ENCODE results near the gene NOPCHAP1. TPM values are rescaled to one million over a fixed set of nuclear protein-coding genes. Genes with fewer than 3 reads are reported as not detected.

The NOPCHAP1 gene
- total and polyA plus RNA-seq, 8 donors = 9.3 to 17.1 (median 14.4) TPM

DNA sequence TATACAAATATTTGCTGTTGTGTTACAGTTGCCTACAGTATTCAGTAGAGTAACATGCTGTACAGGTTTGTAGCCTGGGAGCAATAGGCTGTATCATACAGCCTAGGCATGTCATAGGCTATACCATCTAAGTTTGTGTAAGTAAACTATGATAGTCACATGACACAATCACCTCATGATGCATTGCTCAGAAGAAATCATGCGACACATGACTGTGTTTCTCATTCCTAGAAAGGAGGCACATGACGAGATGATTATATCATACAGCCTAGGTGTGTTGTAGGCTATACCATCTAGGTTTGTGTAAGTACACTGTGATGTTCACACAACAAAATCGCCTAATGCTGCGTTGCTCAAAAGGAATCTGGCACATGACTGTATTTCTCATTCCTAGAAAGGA is 31.9 kb downstream of the NOPCHAP1 start:
- TF ChIP-seq, protein P1, sequence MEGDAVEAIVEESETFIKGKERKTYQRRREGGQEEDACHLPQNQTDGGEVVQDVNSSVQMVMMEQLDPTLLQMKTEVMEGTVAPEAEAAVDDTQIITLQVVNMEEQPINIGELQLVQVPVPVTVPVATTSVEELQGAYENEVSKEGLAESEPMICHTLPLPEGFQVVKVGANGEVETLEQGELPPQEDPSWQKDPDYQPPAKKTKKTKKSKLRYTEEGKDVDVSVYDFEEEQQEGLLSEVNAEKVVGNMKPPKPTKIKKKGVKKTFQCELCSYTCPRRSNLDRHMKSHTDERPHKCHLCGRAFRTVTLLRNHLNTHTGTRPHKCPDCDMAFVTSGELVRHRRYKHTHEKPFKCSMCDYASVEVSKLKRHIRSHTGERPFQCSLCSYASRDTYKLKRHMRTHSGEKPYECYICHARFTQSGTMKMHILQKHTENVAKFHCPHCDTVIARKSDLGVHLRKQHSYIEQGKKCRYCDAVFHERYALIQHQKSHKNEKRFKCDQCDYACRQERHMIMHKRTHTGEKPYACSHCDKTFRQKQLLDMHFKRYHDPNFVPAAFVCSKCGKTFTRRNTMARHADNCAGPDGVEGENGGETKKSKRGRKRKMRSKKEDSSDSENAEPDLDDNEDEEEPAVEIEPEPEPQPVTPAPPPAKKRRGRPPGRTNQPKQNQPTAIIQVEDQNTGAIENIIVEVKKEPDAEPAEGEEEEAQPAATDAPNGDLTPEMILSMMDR (IDR thresholded peaks at IDR 0.05) = no peak
- H3K4me3 ChIP-seq = no peak overlapping the region
- ATAC-seq (no peak), DNase-seq (no peak)
- no peaks in the 10 kb centered on the region for H3K9me3 ChIP-seq
- no peaks in the 10 kb centered on the region for H3K4me1 ChIP-seq
- peaks cover 0 to 12% of the 10 kb centered on the region in 2 donors for H3K36me3 ChIP-seq
- no peak overlapping the region for H3K27ac ChIP-seq
- no peaks in the 10 kb centered on the region for H3K27me3 ChIP-seq
- intact Hi-C loops (cut with DNase I) = no loop called here

DNA sequence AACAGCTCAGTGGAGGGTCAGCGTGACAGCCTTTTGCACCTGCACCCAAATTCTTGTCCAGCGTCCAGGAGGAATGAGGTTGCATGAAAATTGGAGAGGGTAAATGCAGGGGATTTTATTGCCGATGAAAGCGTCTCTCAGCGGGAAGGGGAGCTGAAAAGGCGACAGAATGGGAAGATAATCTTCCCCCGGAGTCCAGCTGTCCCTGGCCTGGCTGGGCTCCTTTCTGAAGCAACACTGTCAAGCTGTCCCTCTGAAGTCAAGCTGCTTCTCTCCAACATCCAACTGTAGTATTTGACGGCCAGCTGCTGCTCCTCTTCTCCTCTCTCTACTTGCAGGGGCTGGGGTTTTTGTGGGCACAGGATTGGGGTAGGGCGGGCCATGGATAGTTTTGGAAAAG is 32.7 kb downstream of the NOPCHAP1 start:
- Histone ChIP-seq H3K36me3 (peaks cover 0 to 4% of the 10 kb centered on the region in 2 donors), H3K4me3 (no peak overlapping the region), H3K27ac (no peak overlapping the region), H3K9me3 (no peaks in the 10 kb centered on the region), H3K27me3 (no peaks in the 10 kb centered on the region), H3K4me1 (no peaks in the 10 kb centered on the region)
- TF ChIP-seq, protein P1 (IDR thresholded peaks at IDR 0.05) = no peak
- ATAC-seq (no peak), DNase-seq (no peak)
- intact Hi-C loops (cut with DNase I) = no loop called here

DNA sequence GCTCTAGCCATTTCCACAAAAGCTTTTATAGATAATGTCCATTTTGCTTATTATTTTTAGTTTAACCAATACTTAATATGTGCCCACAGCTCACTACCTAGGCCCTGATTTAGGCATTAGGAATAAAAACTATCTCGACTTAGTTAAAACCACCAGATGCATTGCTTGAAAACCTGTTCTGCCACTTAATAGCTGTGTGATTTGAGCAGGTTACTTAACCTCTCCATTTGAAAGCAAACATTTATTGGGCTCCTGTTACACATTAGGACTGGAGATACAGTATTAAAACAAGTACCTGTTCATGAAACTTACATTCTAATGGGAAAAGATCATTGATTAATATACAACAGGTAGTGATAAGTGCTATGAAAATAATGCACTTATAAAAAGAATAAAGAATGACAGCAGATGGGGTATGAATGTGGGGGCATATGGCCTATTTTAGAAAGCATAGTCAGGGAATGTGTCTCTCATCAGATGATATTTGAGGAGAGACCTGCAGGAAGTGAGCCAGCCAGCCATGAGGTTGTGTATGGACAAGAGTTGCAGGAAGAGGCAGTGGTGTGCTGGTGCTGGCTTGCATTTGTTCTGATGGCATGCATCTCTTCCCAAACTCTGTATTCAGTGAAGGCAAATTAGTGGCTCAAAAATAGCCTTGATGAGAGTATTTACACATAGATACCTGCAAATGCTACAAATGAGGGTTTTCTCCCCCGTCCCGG is 34.3 kb downstream of the NOPCHAP1 start:
- Histone ChIP-seq H3K36me3 (peaks cover 0 to 4% of the 10 kb centered on the region in 2 donors), H3K27me3 (no peaks in the 10 kb centered on the region), H3K9me3 (no peaks in the 10 kb centered on the region), H3K4me1 (peaks cover 0 to under 1% of the 10 kb centered on the region in 2 donors), H3K4me3 (no peak overlapping the region), H3K27ac (no peak overlapping the region)
- ATAC-seq (peak; percentile 90), DNase-seq (peak in 2 of 4 donors; percentile 26 to 36)
- TF ChIP-seq, protein P1 (IDR thresholded peaks at IDR 0.05) = no peak
- intact Hi-C loops (cut with DNase I) = no loop called here

DNA sequence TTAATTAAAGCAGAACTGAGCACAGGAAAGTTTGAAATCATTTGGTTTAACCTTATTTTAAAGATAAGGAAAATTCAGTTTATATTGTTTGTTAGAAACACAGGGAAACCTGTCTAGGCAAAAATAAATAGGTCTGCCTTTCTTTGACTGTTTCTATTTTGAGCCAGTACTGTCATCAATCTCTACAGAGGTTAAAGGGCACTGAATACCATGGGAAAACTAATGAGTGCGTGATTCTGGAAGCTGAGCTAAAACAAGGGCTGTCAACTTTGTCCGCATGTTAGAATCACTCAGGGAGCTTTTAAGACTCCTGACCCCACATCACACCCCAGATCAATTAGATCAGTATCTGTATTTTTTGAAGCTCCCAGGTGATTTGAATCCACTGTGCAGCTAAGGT is 38.8 kb downstream of the NOPCHAP1 start:
- no peaks in the 10 kb centered on the region for H3K36me3 ChIP-seq
- intact Hi-C loops (cut with DNase I) = no loop called here
- ATAC-seq = no peak
- no peak overlapping the region for H3K27ac ChIP-seq
- H3K4me1 ChIP-seq = peaks cover 0 to 5% of the 10 kb centered on the region in 2 donors
- H3K27me3 ChIP-seq = no peaks in the 10 kb centered on the region
- no peak for DNase-seq
- no peak overlapping the region for H3K4me3 ChIP-seq
- H3K9me3 ChIP-seq = no peaks in the 10 kb centered on the region
- TF ChIP-seq, protein P1 (IDR thresholded peaks at IDR 0.05) = no peak

DNA sequence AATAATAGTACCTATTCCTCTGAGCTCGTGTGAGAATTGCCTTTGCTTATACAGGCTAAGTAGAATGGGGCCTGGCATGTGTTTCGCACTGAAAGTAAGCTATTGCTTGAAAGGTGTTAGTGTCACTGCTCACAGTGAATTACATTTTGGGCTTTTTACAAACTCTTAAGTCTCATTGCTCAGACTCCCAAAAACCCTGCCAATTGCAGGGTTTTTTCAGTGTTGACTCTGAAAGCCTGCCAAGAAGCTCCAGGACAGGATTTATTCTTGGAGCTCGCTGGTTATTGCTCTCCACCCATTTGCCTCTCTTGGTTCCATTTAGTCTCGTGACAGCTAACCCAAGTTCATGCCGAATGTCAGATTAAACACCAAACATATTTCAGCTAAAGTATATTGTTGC is 39.8 kb downstream of the NOPCHAP1 start:
- Histone ChIP-seq H3K27ac (peak overlapping the region in 1 of 2 donors; percentile 19), H3K4me3 (no peak overlapping the region), H3K9me3 (no peaks in the 10 kb centered on the region), H3K4me1 (peaks cover 0 to 5% of the 10 kb centered on the region in 2 donors), H3K36me3 (no peaks in the 10 kb centered on the region), H3K27me3 (no peaks in the 10 kb centered on the region)
- TF ChIP-seq, protein P1 (IDR thresholded peaks at IDR 0.05) = no peak
- intact Hi-C loops (cut with DNase I) = no loop called here
- ATAC-seq (peak; percentile 83), DNase-seq (peak in 3 of 4 donors; percentile 35 to 79 (median 52))
